T-cell (primary cell): ENCODE measurements around the gene KIAA0586. TPM values are rescaled to one million over a fixed set of nuclear protein-coding genes. Genes with fewer than 3 reads are reported as not detected.

Experiments
- ATAC-seq, 4 experiments: fragments of 200-7000 bp in 3 of 4; fragments of 150-1000 bp in 1 of 4; cut with Tn5 transposase; replicated peaks in 1 of 4; 1 replicate in 3 of 4; 2 replicates in 1 of 4; pipeline ENCODE4 v1.10.0; 2021; ENCODE audit warnings: moderate library complexity in 3 of 4, mild to moderate bottlenecking in 2 of 4, moderate number of reproducible peaks in 1 of 4
- CTCF ChIA-PET, 2 donors: fragments of 300-600 bp; sonication (Branson Sonifier 250); formaldehyde crosslinking; loops; one replicate each; lab custom pipeline; 2022; ENCODE audit warnings: antibody characterized with exemption in 2 of 2; lab: Charles Lee
- POLR2A ChIA-PET, 2 donors: fragments of 300-600 bp; sonication (Branson Sonifier 250); formaldehyde crosslinking; loops; one replicate each; lab custom pipeline; 2022; ENCODE audit warnings: antibody characterized with exemption in 2 of 2; lab: Charles Lee
- DNase-seq, 35 experiments: peaks; one replicate each; pipeline versions ENCODE4 v3.0.0 to v3.0.0-alpha.2; 2013 to 2023
- H3K27ac ChIP-seq: one replicate; pipeline ENCODE4 v1.5.1; 2013; ENCODE audit warnings: low read length
- H3K27me3 ChIP-seq, 2 experiments: replicated peaks in 1 of 2; 1 replicate in 1 of 2; 2 replicates in 1 of 2; pipeline versions ENCODE4 v1.6.1 to v1.7.0; 2013; ENCODE audit warnings: low read length in 1 of 2, mixed read lengths in 1 of 2; ENCODE audit not compliant: control insufficient read depth in 2 of 2, insufficient read depth in 2 of 2; ENCODE audit errors: extremely low read depth in 1 of 2
- H3K36me3 ChIP-seq, 2 donors: 1 replicate in 1 of 2; 2 replicates in 1 of 2; pipeline versions ENCODE4 v1.6.1 to v1.7.0; 2013; ENCODE audit warnings: low read length in 1 of 2; ENCODE audit not compliant: control insufficient read depth in 2 of 2, insufficient read depth in 1 of 2; ENCODE audit errors: extremely low read depth in 1 of 2
- H3K4me1 ChIP-seq, 2 experiments: 1 replicate in 1 of 2; 2 replicates in 1 of 2; pipeline versions ENCODE4 v1.6.1 to v1.7.0; 2013; ENCODE audit warnings: low read length in 2 of 2, mixed read lengths in 1 of 2; ENCODE audit not compliant: insufficient read depth in 2 of 2, control insufficient read depth in 1 of 2; ENCODE audit errors: extremely low read depth in 1 of 2
- H3K4me3 ChIP-seq, 2 donors: 1 replicate in 1 of 2; 2 replicates in 1 of 2; pipeline versions ENCODE4 v1.5.1 to v1.7.0; 2013; ENCODE audit warnings: mild to moderate bottlenecking in 2 of 2, low read length in 1 of 2, moderate library complexity in 1 of 2; ENCODE audit not compliant: control insufficient read depth in 1 of 2; ENCODE audit errors: extremely low read depth in 1 of 2
- H3K9me3 ChIP-seq: 2 replicates; pipeline ENCODE4 v1.7.0; 2013
- H3K27ac Mint-ChIP-seq, 2 donors: one replicate each; pipeline ENCODE4 v1.8.0; 2020 to 2021; ENCODE audit warnings: mild to moderate bottlenecking in 2 of 2, mixed read lengths in 2 of 2
- H3K27me3 Mint-ChIP-seq, 2 donors: one replicate each; pipeline ENCODE4 v1.8.0; 2021 to 2022; ENCODE audit warnings: mixed read lengths in 2 of 2
- H3K36me3 Mint-ChIP-seq: one replicate; pipeline ENCODE4 v1.8.0; 2021; ENCODE audit warnings: mixed read lengths
- H3K4me1 Mint-ChIP-seq, 3 donors: one replicate each; pipeline ENCODE4 v1.8.0; 2020 to 2022; ENCODE audit warnings: mixed read lengths in 3 of 3, mild to moderate bottlenecking in 1 of 3
- H3K4me3 Mint-ChIP-seq, 3 donors: one replicate each; pipeline ENCODE4 v1.8.0; 2020 to 2022; ENCODE audit warnings: mild to moderate bottlenecking in 3 of 3, mixed read lengths in 3 of 3, moderate library complexity in 3 of 3
- H3K9me3 Mint-ChIP-seq, 3 donors: one replicate each; pipeline ENCODE4 v1.8.0; 2020 to 2022; ENCODE audit warnings: mixed read lengths in 3 of 3
- WGBS: methylation state at CpG from one replicate; pipeline ENCODE4 v1.1.5; 2013; ENCODE audit warnings: missing lambda C conversion rate; ENCODE audit not compliant: insufficient coverage; 5-methylcytosine and 5-hydroxymethylcytosine counted together
- total RNA-seq, 35 experiments: library from RNA in 6 of 35; stranded (reverse) in 6 of 35; fragments of 120-200 nt in 1 of 35; gene quantifications; one replicate each; pipeline versions ENCODE4 v1.2.1 to v1.2.4 and lab custom pipeline; 2013 to 2026

Gene KIAA0586
- total RNA-seq, 5 donors from 2014 or later (not counting 1 experiment from before 2014, with no cell fraction given), result 32.5 to 37.8 (median 33.7) TPM

GRCh38 chr14:58455593-58456265 lies 28.2 kb downstream of the KIAA0586 start:
- no peaks in the 10 kb centered on the region for H3K27me3 ChIP-seq
- peaks cover 57% of the 10 kb centered on the region for H3K36me3 Mint-ChIP-seq
- ATAC-seq, result no peak

GRCh38 chr14:58460772-58461171 lies 33.3 kb downstream of the KIAA0586 start:
- H3K4me3 Mint-ChIP-seq, result no peak overlapping the region
- Histone ChIP-seq H3K4me3 (no peak overlapping the region), H3K36me3 (peaks cover 4 to 64% of the 10 kb centered on the region in 2 donors), H3K4me1 (no peaks in the 10 kb centered on the region), H3K27me3 (no peaks in the 10 kb centered on the region), H3K9me3 (no peaks in the 10 kb centered on the region), H3K27ac (no peak overlapping the region)
- H3K27ac Mint-ChIP-seq, result no peak overlapping the region
- no peaks in the 10 kb centered on the region for H3K9me3 Mint-ChIP-seq
- no peak for DNase-seq
- no peaks in the 10 kb centered on the region for H3K27me3 Mint-ChIP-seq
- peaks cover 62% of the 10 kb centered on the region for H3K36me3 Mint-ChIP-seq
- peaks cover 2 to 5% (median 3%) of the 10 kb centered on the region in 3 donors for H3K4me1 Mint-ChIP-seq
- POLR2A ChIA-PET, result no interaction called here
- CTCF ChIA-PET, result no interaction called here
- no CpG with 5 or more reads among the region's 2 CpGs for WGBS
- ATAC-seq, result no peak

More at GRCh38 chr14:58455593-58456265, 28.2 kb downstream of the KIAA0586 start:
- H3K4me1 ChIP-seq, result no peaks in the 10 kb centered on the region
- no peaks in the 10 kb centered on the region for H3K27me3 Mint-ChIP-seq
- H3K27ac ChIP-seq, result no peak overlapping the region
- no peak for DNase-seq
- 86% methylated on average over 1 of the region's 9 CpGs for WGBS
- H3K9me3 Mint-ChIP-seq, result peaks cover 0 to 3% (median 0%) of the 10 kb centered on the region in 3 donors
- POLR2A ChIA-PET, result interaction anchor here in 1 of 2 donors (0.7 kb wide), 1 partner anchor 260 kb away, joined by 3 read pairs; no protein-coding TSS in a partner anchor
- H3K4me1 Mint-ChIP-seq, result peaks cover 2 to 5% (median 3%) of the 10 kb centered on the region in 3 donors
- H3K27ac Mint-ChIP-seq, result no peak overlapping the region
- CTCF ChIA-PET, result interaction anchor here in 1 of 2 donors (0.6 kb wide), 2 partner anchors 35 to 74 kb away, joined by 3 read pairs; no protein-coding TSS in a partner anchor
- H3K9me3 ChIP-seq, result no peaks in the 10 kb centered on the region
- H3K4me3 ChIP-seq, result no peak overlapping the region
- peaks cover 5 to 54% of the 10 kb centered on the region in 2 donors for H3K36me3 ChIP-seq
- no peak overlapping the region for H3K4me3 Mint-ChIP-seq

- H3K27me3 ChIP-seq, result no peaks in the 10 kb centered on the region
- no peak for ATAC-seq
- no peak overlapping the region for H3K27ac ChIP-seq
- POLR2A ChIA-PET, result no interaction called here
- H3K9me3 Mint-ChIP-seq, result no peaks in the 10 kb centered on the region
- H3K36me3 ChIP-seq, result peaks cover 7 to 57% of the 10 kb centered on the region in 2 donors
- no peak overlapping the region for H3K4me3 Mint-ChIP-seq
- H3K9me3 ChIP-seq, result no peaks in the 10 kb centered on the region
- CTCF ChIA-PET, result interaction anchor here in 1 of 2 donors (0.6 kb wide), 1 partner anchor 299 kb away, joined by 4 read pairs; no protein-coding TSS in a partner anchor
- WGBS, result 100% methylated on average over 2 of the region's 2 CpGs
- H3K27ac Mint-ChIP-seq, result no peak overlapping the region
- H3K27me3 Mint-ChIP-seq, result no peaks in the 10 kb centered on the region
- no peak for DNase-seq
- H3K36me3 Mint-ChIP-seq, result peaks cover 58% of the 10 kb centered on the region
- no peaks in the 10 kb centered on the region for H3K4me1 ChIP-seq
- H3K4me1 Mint-ChIP-seq, result peaks cover 2 to 5% (median 3%) of the 10 kb centered on the region in 3 donors
- H3K4me3 ChIP-seq, result no peak overlapping the region
Measured at GRCh38 chr14:58463147-58463546, 35.6 kb downstream of the KIAA0586 start.

- ATAC-seq (no peak), DNase-seq (no peak)
- Histone ChIP-seq H3K4me1 (no peaks in the 10 kb centered on the region), H3K36me3 (peaks cover 7 to 62% of the 10 kb centered on the region in 2 donors), H3K27me3 (no peaks in the 10 kb centered on the region), H3K27ac (no peak overlapping the region), H3K4me3 (no peak overlapping the region), H3K9me3 (no peaks in the 10 kb centered on the region)
- Mint-ChIP-seq H3K27me3 (no peaks in the 10 kb centered on the region), H3K36me3 (peaks cover 67% of the 10 kb centered on the region), H3K4me1 (peaks cover 2 to 4% (median 3%) of the 10 kb centered on the region in 3 donors), H3K4me3 (no peak overlapping the region), H3K27ac (no peak overlapping the region), H3K9me3 (no peaks in the 10 kb centered on the region)
- ChIA-PET POLR2A (no interaction called here), CTCF (no interaction called here)
- 100% methylated on average over 6 of the region's 8 CpGs for WGBS
Measured at GRCh38 chr14:58464652-58465051, 37.1 kb downstream of the KIAA0586 start.

GRCh38 chr14:58465421-58465820 lies 37.9 kb downstream of the KIAA0586 start:
- Histone ChIP-seq H3K36me3 (peaks cover 7 to 62% of the 10 kb centered on the region in 2 donors), H3K4me1 (no peaks in the 10 kb centered on the region), H3K27ac (no peak overlapping the region), H3K4me3 (no peak overlapping the region), H3K27me3 (no peaks in the 10 kb centered on the region), H3K9me3 (no peaks in the 10 kb centered on the region)
- WGBS, result no CpG with 5 or more reads among the region's 2 CpGs
- no peak for ATAC-seq
- no peak for DNase-seq
- H3K27ac Mint-ChIP-seq, result no peak overlapping the region
- H3K9me3 Mint-ChIP-seq, result no peaks in the 10 kb centered on the region
- no peaks in the 10 kb centered on the region for H3K27me3 Mint-ChIP-seq
- H3K36me3 Mint-ChIP-seq, result peaks cover 60% of the 10 kb centered on the region
- ChIA-PET CTCF (no interaction called here), POLR2A (no interaction called here)
- H3K4me3 Mint-ChIP-seq, result no peak overlapping the region
- H3K4me1 Mint-ChIP-seq, result no peaks in the 10 kb centered on the region

GRCh38 chr14:58466459-58466858 lies 38.9 kb downstream of the KIAA0586 start:
- Mint-ChIP-seq H3K4me3 (no peak overlapping the region), H3K4me1 (no peaks in the 10 kb centered on the region), H3K27ac (no peak overlapping the region), H3K9me3 (no peaks in the 10 kb centered on the region), H3K36me3 (peaks cover 55% of the 10 kb centered on the region), H3K27me3 (no peaks in the 10 kb centered on the region)
- no peak overlapping the region for H3K4me3 ChIP-seq
- 100% methylated on average over 1 of the region's 1 CpG for WGBS
- no peak for DNase-seq
- no peaks in the 10 kb centered on the region for H3K4me1 ChIP-seq
- H3K9me3 ChIP-seq, result no peaks in the 10 kb centered on the region
- no peaks in the 10 kb centered on the region for H3K27me3 ChIP-seq
- peaks cover 7 to 62% of the 10 kb centered on the region in 2 donors for H3K36me3 ChIP-seq
- no peak overlapping the region for H3K27ac ChIP-seq
- ATAC-seq, result no peak
- POLR2A ChIA-PET, result interaction anchor here in 1 of 2 donors (1.1 kb wide), 1 partner anchor 12 kb away, joined by 3 read pairs; no protein-coding TSS in a partner anchor
- CTCF ChIA-PET, result interaction anchor here in 1 of 2 donors (0.5 kb wide), 1 partner anchor 1128 kb away, joined by 3 read pairs; no protein-coding TSS in a partner anchor
